Lung microvascular endothelial cell (primary cell): ENCODE results near the gene NAA50. TPM values are rescaled to one million over a fixed set of nuclear protein-coding genes. Genes with fewer than 3 reads are reported as not detected.

Experiments used
- DNase-seq, 2 donors: peaks; one replicate each; pipeline versions ENCODE4 v3.0.0 to v3.0.0-alpha.2; 2010; ENCODE audit warnings: low read depth in 2 of 2
- total RNA-seq: library from RNA; depleted of rRNA; stranded (reverse); fragments of >200 nt; gene quantifications from 2 replicates; pipeline ENCODE4 v1.2.1, GENCODE V29; 2014

The NAA50 gene
- total RNA-seq, 1 donor from 2014 or later, result 140 TPM

GRCh38 chr3:113690482-113690881 lies 55.6 kb downstream of the NAA50 start:
- no peak for DNase-seq

- DNase-seq, result peak in 1 of 2 donors; percentile 10
These were observed 59.9 kb downstream of the NAA50 start for GRCh38 chr3:113685956-113686721.

GRCh38 chr3:113685124-113685523 lies 60.9 kb downstream of the NAA50 start:
- no peak for DNase-seq

- DNase-seq, result no peak
These were observed 61.7 kb downstream of the NAA50 start for GRCh38 chr3:113684271-113684819.

GRCh38 chr3:113678773-113679172 lies 67.3 kb downstream of the NAA50 start:
- no peak for DNase-seq

- DNase-seq, result no peak
These were observed 68.3 kb downstream of the NAA50 start for GRCh38 chr3:113677737-113678136.

- DNase-seq, result no peak
These were observed 69.8 kb downstream of the NAA50 start for GRCh38 chr3:113676261-113676660.

- no peak for DNase-seq
These were observed 72.5 kb downstream of the NAA50 start for GRCh38 chr3:113673593-113673992.

GRCh38 chr3:113668015-113668414 lies 78.0 kb downstream of the NAA50 start:
- peak in 1 of 2 donors; percentile 12 for DNase-seq

Other genes with a start within 250 kb of the NAA50 start
- gene SPICE1, start 231.1 kb downstream of the NAA50 start, total RNA-seq, result 2.2 and 3.0 TPM in 2 replicates
- not detected in 2 replicates for gene SIDT1, start 213.7 kb downstream of the NAA50 start, total RNA-seq
- gene USF3, start 49.6 kb downstream of the NAA50 start, total RNA-seq, result 3.9 and 5.6 TPM in 2 replicates
- 104 and 163 TPM in 2 replicates for gene ATP6V1A, start 786 bp upstream of the NAA50 start, total RNA-seq
- gene GRAMD1C, start 92.5 kb upstream of the NAA50 start, total RNA-seq, result 19.2 and 25.6 TPM in 2 replicates
- 7.2 and 20.6 TPM in 2 replicates for gene ZDHHC23, start 201.8 kb upstream of the NAA50 start, total RNA-seq